ENCODE measurements around the gene IKZF2. TPM values are rescaled to one million over a fixed set of nuclear protein-coding genes. Genes with fewer than 3 reads are reported as not detected.
A peak's percentile ranks its signal among the peaks of the same experiment; 100 is the strongest.

Gene IKZF2
- total RNA-seq, 1 experiment from 2014 or later: 5.2 TPM

- Histone ChIP-seq H3K4me1 (ENCODE audit: insufficient read depth, low read length) (no peaks in the 10 kb centered on the region; the same call in 1 of the 2 replicates), H4K20me1 (ENCODE audit: low read length) (no peaks in the 10 kb centered on the region), H3K27ac (ENCODE audit: low read length) (no peak overlapping the region), H3K36me3 (ENCODE audit: low read depth, low read length) (no peaks in the 10 kb centered on the region), H3K4me2 (ENCODE audit: low read length) (no peak overlapping the region), H3K9me2 (replicated peaks; ENCODE audit: low read length) (no peaks in the 10 kb centered on the region), H2AFZ (ENCODE audit: low read length) (no peak overlapping the region), H3F3A (ENCODE audit: low read length, unreplicated experiment) (no peaks in the 10 kb centered on the region), H3K4me3 (ENCODE audit: low read length) (no peak overlapping the region), H3K9me3 (ENCODE audit: low read length) (no peaks in the 10 kb centered on the region), H3K79me2 (ENCODE audit: low read length) (no peaks in the 10 kb centered on the region), H3K27me3 (ENCODE audit: low read length) (no peaks in the 10 kb centered on the region), H3K9ac (ENCODE audit: low read length) (no peak overlapping the region)
- intact Hi-C loops (cut with micrococcal nuclease): no loop called here
- CTCF ChIA-PET: interaction anchor here (0.7 kb wide), 1 partner anchor 1704 kb away, joined by 3 read pairs; no protein-coding TSS in a partner anchor
- POLR2A ChIA-PET (ENCODE audit: unreplicated experiment): no interaction called here
- ATAC-seq: no peak
- no peak for DNase-seq
- no peak for TF ChIP-seq CTCF (conservative IDR thresholded peaks at IDR 0.05; ENCODE audit: low read depth, low read length)
- no peak for TF ChIP-seq EZH2phosphoT487 (IDR thresholded peaks at IDR 0.05; ENCODE audit: borderline replicate concordance, low read length)
- BruUV-seq (replicated peaks): no TSS peak
These were observed 37.8 kb upstream of the IKZF2 start for GRCh38 chr2:213189001-213189899.

DNA sequence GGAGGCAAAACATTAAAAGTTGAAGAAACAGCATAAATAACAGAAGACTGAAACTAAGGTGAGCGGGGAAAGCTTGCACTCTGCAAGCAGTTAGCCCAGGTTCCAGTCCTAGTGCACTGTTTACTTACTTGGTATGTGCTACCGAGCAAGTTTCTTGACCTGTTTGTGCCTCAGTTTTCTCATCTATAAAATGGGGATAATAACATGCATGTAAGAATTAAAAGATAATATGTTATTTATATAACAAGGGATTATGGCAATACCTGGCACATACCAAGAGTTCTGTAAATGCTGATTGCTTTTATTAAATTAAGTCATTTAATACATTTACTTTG, 37.1 kb upstream of the IKZF2 start:
- Histone ChIP-seq H2AFZ (ENCODE audit: low read length) (0 out of 2 replicates have a peak overlapping the region, but pooled peaks have one; percentile 59), H3K9me2 (replicated peaks; ENCODE audit: low read length) (no peaks in the 10 kb centered on the region), H3K4me1 (ENCODE audit: insufficient read depth, low read length) (no peaks in the 10 kb centered on the region; the same call in 1 of the 2 replicates), H3K4me2 (ENCODE audit: low read length) (no peak overlapping the region), H3K9ac (ENCODE audit: low read length) (no peak overlapping the region), H4K20me1 (ENCODE audit: low read length) (no peaks in the 10 kb centered on the region), H3K4me3 (ENCODE audit: low read length) (no peak overlapping the region), H3K36me3 (ENCODE audit: low read depth, low read length) (no peaks in the 10 kb centered on the region), H3K9me3 (ENCODE audit: low read length) (no peaks in the 10 kb centered on the region), H3F3A (ENCODE audit: low read length, unreplicated experiment) (no peaks in the 10 kb centered on the region), H3K27ac (ENCODE audit: low read length) (no peak overlapping the region), H3K79me2 (ENCODE audit: low read length) (no peaks in the 10 kb centered on the region), H3K27me3 (ENCODE audit: low read length) (no peaks in the 10 kb centered on the region)
- intact Hi-C loops (cut with micrococcal nuclease): no loop called here
- no peak for TF ChIP-seq EZH2phosphoT487 (IDR thresholded peaks at IDR 0.05; ENCODE audit: borderline replicate concordance, low read length)
- TF ChIP-seq EZH2 (IDR thresholded peaks at IDR 0.05; ENCODE audit: low read length, unreplicated experiment): no peak
- no peak for TF ChIP-seq CTCF (conservative IDR thresholded peaks at IDR 0.05; ENCODE audit: low read depth, low read length)
- ATAC-seq (no peak), DNase-seq (no peak)
- ChIA-PET POLR2A (ENCODE audit: unreplicated experiment) (no interaction called here), CTCF (no interaction called here)
- BruUV-seq (replicated peaks): no TSS peak

DNA sequence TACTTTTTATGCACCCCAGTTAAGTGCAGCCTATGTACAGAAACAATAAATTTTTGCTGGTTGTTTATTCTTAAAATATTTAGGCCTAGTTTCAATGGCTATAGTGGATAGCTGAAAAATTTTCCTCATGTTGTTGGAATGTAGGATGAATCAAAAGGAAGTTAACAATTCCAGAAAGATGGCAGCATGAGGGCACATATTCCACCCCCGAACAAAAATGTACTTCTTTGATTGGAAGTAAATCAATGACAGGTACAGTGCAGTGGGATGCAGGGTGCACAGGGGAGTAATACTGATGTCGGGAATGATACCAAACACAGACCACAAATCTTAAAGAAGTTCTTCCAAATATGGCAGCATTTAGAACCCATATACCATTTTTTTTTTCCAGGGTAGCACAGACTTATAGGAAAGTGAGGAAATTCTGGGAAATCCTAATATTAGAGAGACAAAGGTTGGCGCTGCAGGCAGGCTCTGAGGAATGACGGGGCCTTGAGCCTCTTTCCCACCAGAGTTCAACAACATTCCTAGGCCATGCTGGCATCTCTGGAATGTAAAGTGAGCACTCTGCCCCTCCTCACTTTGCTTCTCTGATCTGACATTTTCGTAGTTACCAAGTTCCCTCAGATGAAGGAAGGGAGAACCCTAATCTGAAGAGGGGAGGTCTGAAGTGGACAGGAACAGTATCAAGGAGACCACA, 36.6 kb upstream of the IKZF2 start:
- BruUV-seq (replicated peaks): no TSS peak
- Histone ChIP-seq H4K20me1 (ENCODE audit: low read length) (no peaks in the 10 kb centered on the region), H3K9ac (ENCODE audit: low read length) (no peak overlapping the region), H3K9me3 (ENCODE audit: low read length) (no peaks in the 10 kb centered on the region), H3K4me2 (ENCODE audit: low read length) (no peak overlapping the region), H3K4me3 (ENCODE audit: low read length) (no peak overlapping the region), H3K9me2 (replicated peaks; ENCODE audit: low read length) (no peaks in the 10 kb centered on the region), H3K79me2 (ENCODE audit: low read length) (no peaks in the 10 kb centered on the region), H3K4me1 (ENCODE audit: insufficient read depth, low read length) (no peaks in the 10 kb centered on the region; the same call in 1 of the 2 replicates), H3F3A (ENCODE audit: low read length, unreplicated experiment) (no peaks in the 10 kb centered on the region), H2AFZ (ENCODE audit: low read length) (peak overlapping the region; percentile 59), H3K27ac (ENCODE audit: low read length) (no peak overlapping the region), H3K27me3 (ENCODE audit: low read length) (no peaks in the 10 kb centered on the region), H3K36me3 (ENCODE audit: low read depth, low read length) (no peaks in the 10 kb centered on the region)
- POLR2A ChIA-PET (ENCODE audit: unreplicated experiment): no interaction called here
- no peak for ATAC-seq
- TF ChIP-seq EZH2phosphoT487 (IDR thresholded peaks at IDR 0.05; ENCODE audit: borderline replicate concordance, low read length): no peak
- TF ChIP-seq EZH2 (IDR thresholded peaks at IDR 0.05; ENCODE audit: low read length, unreplicated experiment): no peak
- TF ChIP-seq CTCF (conservative IDR thresholded peaks at IDR 0.05; ENCODE audit: low read depth, low read length): no peak
- DNase-seq: peak; percentile 31
- intact Hi-C loops (cut with micrococcal nuclease): no loop called here
- CTCF ChIA-PET: no interaction called here

Data from PC-3 (cell line).